ENCODE measurements around the gene STXBP5.

GRCh38 chr6:147297663-147298316 lies 93.6 kb downstream of the STXBP5 start:
- TF ChIP-seq CTCF (IDR thresholded peaks at IDR 0.05) = no peak
- no peak for TF ChIP-seq POLR2A (IDR thresholded peaks at IDR 0.05)

All from body of pancreas (tissue), 4 donors.